GM18498 (cell line): ENCODE results near the gene SMCO3.

Experiments
- ATAC-seq: cut with Tn5 transposase; IDR thresholded peaks from one replicate; pipeline ENCODE4 v1.9.1; 2021; ENCODE audit warnings: mild to moderate bottlenecking, moderate library complexity; ENCODE audit not compliant: unreplicated experiment

Gene SMCO3

GRCh38 chr12:14828892-14829291 is 14.9 kb upstream of the SMCO3 start:
- peak; percentile 88 for ATAC-seq

- no peak for ATAC-seq
These were observed 13.1 kb upstream of the SMCO3 start for GRCh38 chr12:14827043-14827442.

- no peak for ATAC-seq
These were observed 12.5 kb upstream of the SMCO3 start for GRCh38 chr12:14826491-14826890.

GRCh38 chr12:14825256-14825655 is 11.3 kb upstream of the SMCO3 start:
- no peak for ATAC-seq

GRCh38 chr12:14824012-14824634 is 10.1 kb upstream of the SMCO3 start:
- no peak for ATAC-seq

- no peak for ATAC-seq
These were observed 2.5 kb downstream of the SMCO3 start for GRCh38 chr12:14811486-14811885.

- no peak for ATAC-seq
These were observed 3.0 kb downstream of the SMCO3 start for GRCh38 chr12:14810953-14811483.

GRCh38 chr12:14810167-14810952 is 3.6 kb downstream of the SMCO3 start:
- ATAC-seq, result no peak

- ATAC-seq, result peak; percentile 18
These were observed 10.2 kb downstream of the SMCO3 start for GRCh38 chr12:14803830-14804160.

GRCh38 chr12:14803011-14803829 is 10.8 kb downstream of the SMCO3 start, which contains the start of the genes C12orf60 and WBP11:
Gene C12orf60 (plus strand): TSS chr12:14803670. CDS start chr12:14822936, 19,266 bp downstream.
Gene WBP11 (minus strand): TSS chr12:14803478. CDS start chr12:14801383, 2,095 bp downstream.
- ATAC-seq, result peak; percentile 99

GRCh38 chr12:14802721-14803010 is 11.3 kb downstream of the SMCO3 start:
- no peak for ATAC-seq

GRCh38 chr12:14802247-14802646 is 11.7 kb downstream of the SMCO3 start:
- no peak for ATAC-seq

- no peak for ATAC-seq
These were observed 18.9 kb downstream of the SMCO3 start for GRCh38 chr12:14795028-14795448.

GRCh38 chr12:14785568-14785967 is 28.4 kb downstream of the SMCO3 start:
- no peak for ATAC-seq

GRCh38 chr12:14784471-14784870 is 29.5 kb downstream of the SMCO3 start:
- no peak for ATAC-seq

- ATAC-seq, result peak; percentile 55
These were observed 31.2 kb downstream of the SMCO3 start for GRCh38 chr12:14782756-14783155.

- no peak for ATAC-seq
These were observed 32.4 kb downstream of the SMCO3 start for GRCh38 chr12:14781563-14781962.

GRCh38 chr12:14780859-14781258 is 33.1 kb downstream of the SMCO3 start:
- ATAC-seq, result no peak

GRCh38 chr12:14779834-14780233 is 34.1 kb downstream of the SMCO3 start:
- ATAC-seq, result no peak

GRCh38 chr12:14777271-14777670 is 36.7 kb downstream of the SMCO3 start:
- no peak for ATAC-seq

- no peak for ATAC-seq
These were observed 37.6 kb downstream of the SMCO3 start for GRCh38 chr12:14776236-14776961.
